ENCODE measurements around the gene ERVK3-1.

- TF ChIP-seq CTCF (IDR thresholded peaks at IDR 0.05 in 4 of 5, conservative IDR thresholded peaks at IDR 0.05 in 1 of 5) = no peak
- no peak for TF ChIP-seq POLR2A (IDR thresholded peaks at IDR 0.05)
Observed at GRCh38 chr19:58268344-58268743, 36.8 kb upstream of the ERVK3-1 start.
